Stimulated activated CD4-positive, alpha-beta T cell treated with anti-CD3 and anti-CD28 coated beads, Interleukin-1b, Interleukin-23, amount 100 ng/mL, for 1 hour (primary cell): ENCODE measurements around the gene MTCL1.

Experiments used
- DNase-seq, 2 donors: peaks; one replicate each; pipeline ENCODE4 v3.0.0-alpha.2; 2020; ENCODE audit warnings: low read depth in 2 of 2

Gene MTCL1

DNA sequence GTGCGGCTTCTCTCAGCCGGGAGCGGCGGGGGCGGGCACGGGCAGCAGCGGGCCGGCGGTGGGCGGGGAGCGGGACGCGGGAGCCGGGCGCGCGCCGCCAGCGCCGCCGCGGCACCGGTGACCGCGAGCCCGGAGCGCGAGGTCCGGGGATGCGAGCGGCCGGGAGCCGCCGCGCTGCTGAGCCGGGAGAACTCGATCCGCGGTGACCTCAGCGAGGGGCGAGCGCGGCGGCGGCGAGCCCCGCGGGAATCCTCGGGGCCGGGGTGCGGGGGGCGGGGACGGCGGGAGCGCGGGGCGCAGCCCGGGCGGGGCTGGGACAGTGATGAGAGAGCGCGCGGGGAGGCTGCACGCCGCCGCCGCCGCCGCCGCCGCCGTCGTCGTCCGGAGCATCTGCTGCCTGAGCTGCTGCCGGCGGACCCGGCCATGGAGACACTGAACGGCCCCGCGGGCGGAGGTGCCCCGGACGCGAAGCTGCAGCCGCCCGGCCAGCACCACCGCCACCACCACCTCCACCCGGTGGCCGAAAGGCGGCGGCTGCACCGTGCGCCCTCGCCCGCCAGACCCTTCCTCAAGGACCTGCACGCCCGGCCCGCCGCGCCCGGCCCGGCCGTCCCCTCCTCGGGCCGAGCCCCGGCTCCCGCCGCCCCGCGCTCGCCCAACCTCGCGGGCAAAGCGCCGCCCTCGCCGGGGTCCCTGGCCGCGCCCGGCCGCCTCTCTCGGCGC lies at the start of gene MTCL1:
TSS of gene MTCL1 (plus strand) at position 319 of the 723 bp plus-strand sequence. CDS start at position 424, 105 bp downstream.
- no peak for DNase-seq

DNA sequence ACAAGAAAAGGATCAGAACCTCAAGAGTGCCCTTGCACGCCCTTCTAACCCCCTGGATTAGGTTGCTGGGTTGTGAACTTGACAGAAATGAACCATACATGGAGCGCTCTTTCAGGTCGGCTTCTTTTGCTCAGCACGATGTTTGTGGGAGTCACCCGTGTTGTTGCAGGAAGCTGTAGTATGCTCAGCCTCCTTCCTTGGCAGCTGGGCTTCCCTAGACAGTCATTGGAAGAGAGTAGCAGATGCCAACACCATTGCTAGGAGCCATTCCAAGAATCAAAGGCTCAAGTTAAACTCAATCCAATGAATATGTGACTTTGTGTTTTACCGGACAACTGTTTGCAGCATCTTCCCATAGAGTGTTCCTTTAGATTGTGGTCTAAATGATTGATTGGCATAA lies 49.1 kb upstream of the MTCL1 start:
- DNase-seq, result no peak

DNA sequence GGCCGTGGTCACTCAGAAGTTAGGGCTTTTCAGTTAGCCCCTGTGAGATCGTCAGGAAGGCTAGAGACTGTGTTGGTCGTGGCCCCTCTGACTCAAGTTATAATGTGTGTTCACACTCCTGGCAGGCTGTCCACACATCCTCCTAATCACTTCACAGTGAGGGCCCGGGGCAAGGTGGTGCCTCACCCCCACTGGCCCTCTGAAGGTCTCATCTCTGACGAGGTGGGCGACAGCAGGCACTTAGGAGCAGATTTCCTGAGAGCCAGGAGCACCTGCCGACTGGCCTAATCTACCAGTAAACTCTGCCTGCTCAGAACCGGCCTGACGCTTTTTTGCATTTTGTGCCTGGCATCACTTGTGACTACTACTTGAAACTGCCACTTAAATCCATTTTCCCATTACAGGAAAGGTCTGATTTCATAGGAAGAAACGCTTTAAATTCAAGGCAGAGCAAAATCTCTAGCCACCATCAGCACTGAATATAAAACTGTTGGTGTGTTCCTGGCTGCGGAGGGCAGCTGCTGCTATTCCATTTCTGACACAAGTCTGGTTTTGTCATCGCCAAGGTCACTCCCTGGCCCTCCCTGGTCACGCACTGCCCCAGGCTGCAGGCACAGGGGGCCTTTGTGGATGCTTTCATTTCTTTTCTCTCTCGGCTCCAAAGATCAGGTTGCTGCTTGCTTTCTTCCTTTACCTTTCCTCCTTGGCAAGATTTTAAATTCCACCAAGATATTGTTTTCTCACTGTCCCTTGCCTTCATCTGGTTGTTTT lies 48.1 kb upstream of the MTCL1 start:
- no peak for DNase-seq

DNA sequence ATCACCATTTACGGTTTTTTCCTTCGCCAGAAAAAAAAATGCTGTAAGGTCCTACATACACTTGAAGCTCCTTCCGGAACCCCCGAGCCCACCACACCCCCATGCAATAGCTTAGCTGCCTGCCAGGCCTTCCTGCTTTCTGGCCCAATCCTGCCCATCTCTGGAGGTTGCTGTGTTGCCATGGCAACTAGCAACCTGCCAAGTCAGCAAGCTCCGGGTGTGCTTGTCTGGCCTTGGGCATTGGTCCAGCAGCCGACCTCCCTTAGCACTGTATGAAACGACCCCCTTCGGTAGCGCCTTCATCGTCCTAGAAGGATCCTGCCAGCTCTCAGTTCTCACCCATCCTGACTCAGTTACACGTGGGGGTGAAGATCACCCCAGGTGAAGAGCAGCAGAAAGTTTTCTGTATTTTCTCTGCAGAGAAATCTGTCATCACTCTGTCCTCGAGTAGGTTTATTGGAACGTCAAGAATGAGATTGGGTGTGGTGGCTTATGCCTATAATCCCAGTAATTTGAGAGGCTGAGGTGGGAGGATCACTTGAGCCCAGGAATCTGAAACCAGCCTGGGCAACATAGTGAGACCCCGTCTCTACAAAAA lies 47.4 kb upstream of the MTCL1 start:
- DNase-seq, result no peak

DNA sequence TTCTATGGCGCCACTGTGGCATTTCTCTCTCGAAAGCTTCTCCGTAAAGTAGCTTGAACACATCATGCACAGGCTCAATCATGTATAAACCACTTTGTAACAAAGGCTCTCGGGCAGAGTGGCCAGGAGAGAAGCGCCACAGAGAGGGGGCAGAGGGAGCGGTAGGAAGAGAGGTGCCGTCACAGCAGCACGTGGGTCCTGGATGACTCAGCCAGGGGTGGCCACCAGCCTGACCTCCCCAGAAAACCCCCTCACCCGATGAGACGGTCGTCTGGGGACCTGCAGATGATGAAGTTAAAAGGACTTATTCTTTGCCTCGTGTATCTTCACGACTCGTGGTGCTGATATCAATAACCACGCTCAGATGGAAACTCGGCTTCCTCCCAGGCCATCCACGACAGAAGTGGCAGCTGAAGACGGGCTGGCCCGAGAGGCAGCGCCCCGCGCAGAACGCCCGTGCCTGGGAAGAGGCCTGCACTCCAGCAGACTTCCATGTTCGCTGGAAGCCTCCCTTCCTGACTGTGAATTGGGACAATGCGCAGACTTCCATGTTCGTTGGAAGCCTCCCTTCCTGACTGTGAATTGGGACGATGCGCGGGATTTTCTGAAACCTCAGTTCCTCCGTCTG lies 46.4 kb upstream of the MTCL1 start:
- no peak for DNase-seq

DNA sequence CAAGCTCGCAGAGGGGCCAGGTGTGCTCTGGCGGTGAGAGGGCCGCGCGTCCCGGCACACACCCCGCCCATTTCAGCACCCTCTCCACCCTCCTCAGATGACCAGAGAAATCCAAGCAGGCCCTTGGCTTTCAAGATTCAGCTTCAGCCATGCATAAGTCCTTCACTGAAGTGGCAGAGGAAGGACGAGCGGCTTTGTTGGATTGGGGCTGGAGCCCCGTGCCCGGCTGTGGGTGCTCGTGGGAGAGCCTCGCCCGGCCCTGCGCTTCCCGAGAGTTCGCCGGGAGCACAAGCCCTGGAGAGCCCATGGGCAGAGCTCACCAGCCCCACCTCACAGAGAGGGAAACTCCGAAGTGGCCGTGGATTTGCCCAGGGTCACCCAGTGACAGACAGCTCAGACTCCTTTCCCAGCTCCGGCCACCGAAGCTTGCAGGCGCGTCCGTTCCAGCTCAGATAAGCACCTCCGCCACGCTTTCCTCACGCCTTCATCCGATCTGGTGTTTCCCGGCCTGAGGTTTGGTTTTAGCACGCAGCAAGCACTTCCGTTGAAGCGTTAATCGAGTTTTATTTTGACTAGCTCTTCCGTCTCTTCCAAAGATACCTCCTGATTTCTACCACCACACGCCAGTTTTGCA lies 45.6 kb upstream of the MTCL1 start:
- DNase-seq, result no peak

DNA sequence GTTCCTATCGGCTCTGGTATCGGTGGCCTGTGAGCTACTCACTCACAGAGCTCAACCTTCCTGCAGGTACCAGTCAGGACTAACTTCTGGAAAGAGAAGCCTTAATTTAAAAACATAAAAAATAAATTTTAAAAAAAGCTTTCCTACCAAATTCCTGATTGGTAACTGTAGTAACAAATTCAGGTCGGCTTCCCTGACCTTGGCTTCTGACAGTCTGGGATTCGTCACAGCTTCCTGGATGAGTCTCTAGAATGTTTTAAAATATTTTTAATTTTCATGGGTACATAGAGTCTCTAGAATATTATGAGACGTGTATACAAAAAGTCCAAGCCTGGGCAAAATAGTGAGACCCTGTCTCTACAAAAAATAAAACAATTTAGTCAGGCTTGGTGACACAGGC lies 45.0 kb upstream of the MTCL1 start:
- DNase-seq, result no peak

DNA sequence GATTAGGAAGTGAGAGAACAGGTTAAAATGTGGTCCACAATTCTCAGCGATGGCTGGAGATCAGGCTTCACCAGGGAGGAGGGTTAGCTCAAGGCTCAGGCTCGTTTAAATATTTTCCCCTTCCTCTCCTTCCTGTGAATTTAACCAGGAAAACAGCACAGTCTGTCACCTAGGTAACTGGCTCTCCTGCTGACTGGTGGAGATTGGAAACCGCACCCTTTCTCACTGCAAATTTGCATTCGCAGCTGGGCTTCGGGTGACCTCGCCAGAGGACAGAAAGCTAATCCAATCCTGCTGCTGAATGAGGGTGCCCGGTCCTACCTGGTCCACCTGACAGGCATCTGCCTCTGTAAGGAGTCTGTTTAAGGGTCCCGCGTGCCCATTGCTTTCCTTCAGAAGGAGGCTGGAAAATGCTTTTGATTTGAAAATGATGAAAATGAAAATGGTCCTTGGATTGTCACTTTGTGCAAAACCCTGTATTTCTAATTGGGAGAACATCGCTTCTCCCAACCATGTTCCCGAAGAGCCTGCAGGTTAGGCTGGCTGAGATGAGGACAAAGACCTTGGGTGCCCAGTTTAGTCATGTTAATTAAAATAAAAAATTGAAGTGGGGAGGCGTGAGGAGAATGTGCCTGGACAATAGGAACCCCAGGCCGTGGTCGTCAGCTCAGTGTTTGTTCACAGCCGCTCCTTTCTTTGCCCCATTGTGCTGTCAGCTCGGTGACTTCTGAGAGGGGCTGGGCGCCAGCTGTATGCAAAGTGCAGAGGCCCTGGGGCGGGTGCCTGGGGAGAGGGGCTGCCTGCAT lies 43.4 kb upstream of the MTCL1 start:
- DNase-seq, result no peak

DNA sequence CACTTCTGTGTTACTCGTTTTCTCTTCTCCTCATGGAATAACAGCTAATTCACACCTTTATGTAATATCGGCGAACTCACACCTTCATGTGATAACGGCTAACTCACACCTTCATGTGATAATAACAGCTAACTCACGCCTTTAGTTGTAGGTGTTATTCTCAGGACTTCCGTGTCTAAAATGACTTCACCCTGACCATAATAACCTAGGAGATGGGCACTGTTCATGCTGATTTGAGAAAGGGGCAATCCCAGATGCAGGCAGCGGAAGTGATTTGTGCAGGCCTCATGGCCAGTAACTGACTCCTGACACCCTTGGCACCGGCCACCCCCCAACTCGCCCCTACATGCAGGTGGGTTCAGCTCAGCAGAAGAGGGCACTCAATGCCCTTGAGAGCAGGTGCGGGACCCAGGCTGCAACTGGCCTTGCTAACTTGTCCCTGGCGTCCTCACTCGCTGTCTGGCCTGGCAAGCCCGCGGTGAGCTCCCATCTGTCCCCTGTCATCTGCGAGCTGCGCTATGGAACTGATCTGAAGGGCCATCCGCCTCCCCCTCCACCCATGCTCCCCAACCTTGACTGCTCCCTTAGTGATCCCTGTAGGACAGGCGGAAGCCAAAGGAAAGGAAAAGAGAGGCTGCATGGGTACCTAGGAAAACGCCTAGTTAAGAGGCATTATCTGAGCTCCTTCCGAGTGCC lies 42.6 kb upstream of the MTCL1 start:
- no peak for DNase-seq

DNA sequence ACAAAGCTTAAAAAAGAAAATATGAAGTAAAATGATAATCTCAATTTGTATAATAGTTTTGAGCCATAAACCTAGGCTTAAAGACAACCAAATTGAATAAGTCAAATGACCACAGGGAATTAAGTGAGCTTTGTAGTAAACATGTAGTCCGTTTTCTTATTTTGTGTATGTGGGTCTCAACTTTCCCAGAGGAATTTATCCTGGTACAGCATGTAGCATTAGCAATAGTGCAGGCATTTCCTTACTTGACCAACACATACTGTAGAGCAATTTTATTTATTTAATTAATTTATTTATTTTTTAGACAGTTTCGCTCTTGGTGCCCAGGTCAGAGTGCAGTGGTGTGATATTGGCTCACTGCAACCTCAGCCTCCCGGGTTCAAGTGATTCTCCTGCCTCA lies 37.5 kb upstream of the MTCL1 start:
- DNase-seq, result no peak

DNA sequence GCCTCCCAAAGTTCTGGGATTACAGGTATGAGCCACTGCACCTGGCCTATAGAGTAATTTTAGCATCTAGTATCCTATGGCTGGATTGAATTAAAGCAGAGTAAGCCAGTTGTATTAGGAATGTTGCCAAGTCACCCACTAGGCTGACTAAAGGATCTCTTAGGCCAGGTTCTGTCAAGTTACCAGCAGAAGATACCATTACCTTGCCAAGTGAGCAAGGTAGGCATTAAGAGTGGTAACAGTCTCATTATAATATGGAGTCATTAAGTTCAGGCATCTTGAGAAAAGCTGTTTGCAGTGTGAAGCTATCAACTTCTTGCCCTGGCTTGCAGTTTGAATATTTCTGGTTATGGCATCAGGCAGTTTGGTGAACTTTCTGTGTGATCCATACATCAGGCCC lies 37.0 kb upstream of the MTCL1 start:
- DNase-seq, result no peak

DNA sequence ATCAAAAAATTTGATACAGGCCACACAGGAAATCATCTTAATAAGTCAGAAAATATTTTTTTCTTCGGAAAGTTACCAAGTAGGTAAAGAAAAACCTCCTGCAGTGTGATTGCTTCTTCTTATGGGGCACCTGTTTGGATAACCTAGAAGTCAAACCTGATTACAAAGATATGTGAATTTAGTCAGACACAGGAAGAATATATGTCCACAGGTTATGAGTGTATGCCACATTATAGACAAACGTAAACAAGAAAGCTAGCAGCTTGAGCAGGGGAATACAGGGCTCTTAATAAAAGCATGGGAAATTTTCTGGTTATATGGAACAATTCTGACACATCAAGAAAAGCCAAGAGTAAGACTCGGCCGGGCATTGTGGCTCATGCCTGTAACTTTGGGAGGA lies 35.8 kb upstream of the MTCL1 start:
- no peak for DNase-seq

DNA sequence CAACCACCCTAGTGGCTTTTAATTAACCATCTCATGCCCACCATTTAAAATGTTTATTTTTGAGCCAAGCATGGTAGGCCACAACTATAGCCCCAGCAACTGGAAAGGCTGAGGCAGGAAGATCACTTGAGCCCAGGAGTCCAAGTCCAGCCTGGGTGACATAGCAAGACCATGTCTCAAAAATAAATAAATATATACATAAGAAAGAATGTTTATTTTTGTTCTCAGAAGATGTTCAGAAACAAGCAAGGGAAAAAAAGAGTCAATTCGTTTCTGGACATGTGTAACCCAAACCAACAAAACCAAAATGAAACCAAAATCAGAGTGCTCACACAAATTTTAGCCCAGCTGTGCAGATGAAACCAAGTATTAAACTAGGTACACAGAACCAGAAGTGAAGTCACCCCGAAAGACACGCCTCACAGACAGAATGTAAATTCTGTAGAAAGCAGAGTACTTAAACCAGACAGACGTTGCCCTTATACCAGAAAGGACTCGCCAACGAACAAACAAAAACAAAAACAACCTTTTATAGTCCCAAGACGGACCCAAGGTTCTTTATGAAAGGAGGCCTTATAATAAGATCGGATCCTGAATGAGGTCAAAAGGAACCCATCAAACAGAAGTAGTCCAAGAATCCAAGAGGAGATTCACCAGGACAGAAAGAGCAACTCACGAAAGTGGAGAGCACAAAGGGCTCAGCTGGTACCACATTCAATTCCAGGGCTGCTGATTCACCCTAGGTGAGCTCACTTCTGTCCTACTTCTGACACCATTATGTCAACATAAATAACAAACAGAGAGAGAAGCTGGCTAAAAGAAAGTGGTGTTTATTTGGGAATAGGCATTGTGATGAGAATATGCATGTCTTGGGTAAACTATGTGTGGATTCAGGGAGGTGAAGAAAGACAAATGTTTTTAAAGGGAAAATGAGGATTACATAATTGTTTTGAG lies 31.8 kb upstream of the MTCL1 start:
- no peak for DNase-seq

DNA sequence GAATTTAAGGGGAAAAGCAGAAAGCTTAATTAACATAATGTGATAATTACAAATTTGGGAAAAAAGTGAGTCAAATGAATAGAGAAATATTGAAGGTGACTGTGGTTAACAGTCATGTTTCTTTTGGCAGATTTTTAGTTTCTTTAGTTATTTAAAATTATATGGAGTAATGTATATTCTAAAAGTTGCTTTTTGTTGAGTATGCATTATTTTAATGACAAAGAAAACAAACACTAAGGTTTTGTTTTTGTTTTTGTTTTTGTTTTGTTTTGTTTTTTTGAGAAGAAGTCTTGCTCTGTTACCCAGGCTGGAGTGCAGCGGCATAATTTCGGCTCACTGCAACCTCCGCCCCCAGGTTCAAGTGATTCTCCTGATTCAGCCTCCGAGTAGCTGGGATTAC lies 30.3 kb upstream of the MTCL1 start:
- DNase-seq, result no peak

DNA sequence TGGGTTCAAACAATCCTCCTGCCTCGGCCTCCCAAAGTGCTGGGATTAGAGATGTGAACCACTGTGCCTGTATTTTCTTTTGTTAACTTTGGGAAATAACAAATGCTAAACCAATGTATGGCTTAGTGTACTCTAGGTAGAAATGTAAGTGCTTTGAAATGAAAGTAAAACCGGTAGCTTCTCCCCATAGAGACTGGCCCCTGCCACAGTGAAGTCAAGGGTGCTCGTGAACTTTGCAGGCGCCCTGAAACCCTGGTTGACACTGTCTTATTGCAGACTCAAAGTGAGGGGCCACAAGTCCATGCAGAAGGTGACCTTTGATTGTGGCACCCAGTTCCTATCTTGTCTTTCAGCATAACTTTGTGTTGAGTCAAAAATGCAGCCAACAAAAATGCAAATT lies 24.2 kb upstream of the MTCL1 start:
- no peak for DNase-seq

DNA sequence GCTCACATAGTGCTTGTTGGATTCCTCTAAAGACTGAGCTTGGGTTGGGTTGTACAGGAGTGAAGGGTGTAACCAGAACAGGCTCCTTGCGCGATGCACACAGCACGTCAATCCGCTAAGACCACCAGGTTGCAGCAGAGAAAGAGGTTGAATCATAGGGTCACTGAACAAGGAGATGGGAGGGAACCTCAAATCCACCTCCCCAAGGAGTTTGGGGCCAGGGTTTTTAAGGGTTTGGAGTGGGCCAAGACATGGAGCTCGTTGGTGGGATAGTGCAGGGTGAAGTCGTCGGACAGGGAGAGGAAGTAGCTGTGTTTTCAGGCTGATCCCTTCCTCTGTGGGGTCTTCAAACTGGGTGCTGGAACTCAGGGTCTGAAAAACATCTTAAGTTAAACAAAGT lies 20.8 kb upstream of the MTCL1 start:
- DNase-seq, result no peak

DNA sequence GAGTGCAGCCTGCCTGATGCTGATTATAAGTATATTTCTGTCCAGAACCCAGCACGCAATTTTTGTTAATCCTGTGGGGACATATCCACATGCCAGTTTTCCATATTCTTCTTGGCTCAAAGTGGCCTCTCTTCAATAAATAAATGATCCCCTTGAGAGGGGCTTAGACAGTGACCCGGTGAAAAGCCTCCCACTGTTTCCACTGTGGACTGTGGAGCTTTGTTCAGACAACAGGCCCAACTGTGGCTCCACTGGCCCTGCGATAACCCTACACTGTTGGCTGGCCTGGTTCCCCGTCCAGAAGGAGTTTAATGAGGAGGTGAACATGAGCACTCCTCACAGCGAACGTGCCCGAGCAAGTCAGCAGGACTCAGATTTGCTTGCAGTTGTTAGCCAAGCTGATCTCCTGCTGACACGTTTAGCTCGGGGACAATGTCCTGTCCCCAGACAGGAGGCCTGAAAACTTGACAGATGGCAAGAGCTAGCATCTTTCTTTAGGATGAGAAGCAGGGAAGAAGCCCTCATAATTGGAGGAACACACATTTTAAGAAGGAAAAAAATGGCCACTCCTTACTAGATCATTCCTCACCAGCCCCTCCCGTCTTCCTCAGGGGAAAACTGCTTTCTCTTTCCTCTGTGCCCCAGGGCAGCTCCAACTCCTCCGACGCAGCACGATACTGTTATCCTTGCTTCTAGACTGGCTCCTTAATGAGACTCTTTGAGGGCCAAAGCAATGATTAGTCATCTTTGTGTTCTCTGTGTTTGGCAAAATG lies 20.0 kb upstream of the MTCL1 start:
- DNase-seq, result no peak

DNA sequence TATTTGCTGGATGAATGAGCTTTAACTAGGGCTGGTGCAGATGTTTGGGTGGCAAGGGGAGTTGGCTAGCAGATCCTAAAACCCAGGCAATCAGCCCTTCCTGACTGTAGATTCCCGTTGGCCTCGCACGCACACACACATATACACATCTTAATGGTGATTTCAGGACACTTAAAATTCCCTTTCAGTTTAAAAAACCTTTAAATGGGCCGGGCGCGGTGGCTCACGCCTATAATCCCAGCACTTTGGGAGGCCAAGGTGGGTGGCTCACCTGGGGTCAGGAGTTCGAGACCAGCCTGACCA lies 19.5 kb upstream of the MTCL1 start:
- DNase-seq, result no peak

DNA sequence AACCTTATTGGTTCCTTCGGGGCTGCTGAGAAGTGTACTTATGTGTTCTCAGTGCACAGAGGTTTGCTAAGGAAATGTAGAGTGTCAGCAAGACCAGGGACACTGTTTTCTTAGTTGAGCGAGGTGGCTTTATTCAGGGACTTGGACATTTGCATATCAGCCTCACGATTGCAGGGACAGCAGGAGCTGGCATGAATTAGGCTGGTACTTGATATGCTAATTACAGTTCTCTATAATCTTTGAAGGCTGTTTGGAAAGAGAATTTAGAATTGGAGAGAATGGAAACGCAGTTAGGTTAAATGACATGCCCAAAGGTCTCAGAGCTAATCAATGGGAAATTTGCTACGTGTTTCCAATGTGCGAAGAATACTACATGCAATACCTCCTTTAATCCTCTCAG lies 18.7 kb upstream of the MTCL1 start:
- no peak for DNase-seq
